GM12878 (cell line): ENCODE data around the gene ARPC1B. TPM values are rescaled to one million over a fixed set of nuclear protein-coding genes. Genes with fewer than 3 reads are reported as not detected.
"Not testable (repeated sequence)": the region's sequence is repeated elsewhere in the genome, so short reads cannot be mapped to it uniquely, and the experiment has no call there.

Source experiments
- ATAC-seq: fragments of 200-7000 bp; cut with Tn5 transposase; 3 replicates; pipeline ENCODE4 v1.9.1; 2020; ENCODE audit warnings: mild to moderate bottlenecking, moderate library complexity
- BruUV-seq: library from RNA; stranded (reverse); fragments of 400-500 nt; replicated peaks from 2 replicates; lab custom pipeline; 2021; lab: Mats Ljungman, UMichigan
- CTCF ChIA-PET: fragments of 300-600 bp; sonication (Branson Sonifier 250); formaldehyde crosslinking; extraction: SDS; loops from one replicate; lab custom pipeline; 2021; ENCODE audit warnings: inconsistent platforms; lab: Yijun Ruan, JAX
- POLR2A ChIA-PET: fragments of 350-600 bp; formaldehyde crosslinking; extraction: SDS; loops from one replicate; lab custom pipeline; 2021; ENCODE audit warnings: inconsistent platforms; lab: Charles Lee
- RAD21 ChIA-PET: fragments of 300-600 bp; sonication (Branson Sonifier 250); formaldehyde crosslinking; loops from one replicate; lab custom pipeline; 2023; ENCODE audit warnings: antibody characterized with exemption; ENCODE audit not compliant: unreplicated experiment; lab: Charles Lee
- SMC1A ChIA-PET: fragments of 300-600 bp; sonication (Branson Sonifier 250); formaldehyde crosslinking; loops from one replicate; lab custom pipeline; 2023; ENCODE audit not compliant: unreplicated experiment, uncharacterized antibody; lab: Charles Lee
- DNase-seq: peaks from one replicate; pipeline ENCODE4 v3.0.0-alpha.2; 2011; ENCODE audit warnings: low read depth, low spot score
- FAIRE-seq: peaks from 3 replicates; lab custom pipeline; 2011; peaks lifted over from hg19 to GRCh38; lab: Jason Lieb, UNC
- H2AFZ ChIP-seq: 2 replicates; pipeline ENCODE4 v1.6.0; 2011; ENCODE audit warnings: low read depth, low read length, control low read depth; ENCODE audit not compliant: control insufficient read depth
- H3K27ac ChIP-seq: 2 replicates; pipeline ENCODE4 v1.5.1; 2011; ENCODE audit warnings: control low read depth; ENCODE audit not compliant: control insufficient read depth, insufficient read depth
- H3K27me3 ChIP-seq, 2 experiments: replicated peaks in 1 of 2; 2 replicates each; pipeline versions ENCODE4 v1.6.0 to v1.6.1; 2011; ENCODE audit warnings: low read length in 1 of 2; ENCODE audit not compliant: control insufficient read depth in 2 of 2, insufficient read depth in 2 of 2
- H3K36me3 ChIP-seq, 2 experiments: 2 replicates each; pipeline ENCODE4 v1.5.1; 2011; ENCODE audit warnings: low read length in 1 of 2; ENCODE audit not compliant: control insufficient read depth in 2 of 2, insufficient read depth in 2 of 2
- H3K4me1 ChIP-seq: 2 replicates; pipeline ENCODE4 v1.6.1; 2011; ENCODE audit warnings: mild to moderate bottlenecking, low read length, moderate library complexity, mixed read lengths; ENCODE audit not compliant: control insufficient read depth, insufficient read depth
- H3K4me2 ChIP-seq: 2 replicates; pipeline ENCODE4 v1.6.0; 2011; ENCODE audit warnings: control low read depth; ENCODE audit not compliant: control insufficient read depth, insufficient read depth
- H3K4me3 ChIP-seq: fragments of 200-600 bp; sonication (generic); 2 replicates; pipeline ENCODE4 v1.5.1; 2016
- H3K79me2 ChIP-seq: 2 replicates; pipeline ENCODE4 v1.6.0; 2011; ENCODE audit warnings: low read length; ENCODE audit not compliant: control insufficient read depth, insufficient read depth
- H3K9ac ChIP-seq: 2 replicates; pipeline ENCODE4 v1.8.0; 2011; ENCODE audit warnings: low read length, control low read depth, mixed read lengths; ENCODE audit not compliant: control insufficient read depth, insufficient read depth
- H3K9me3 ChIP-seq: replicated peaks from 3 replicates; pipeline ENCODE4 v1.5.1; 2011; ENCODE audit warnings: mild to moderate bottlenecking, low read length; ENCODE audit not compliant: control insufficient read depth, insufficient read depth
- H4K20me1 ChIP-seq: 2 replicates; pipeline ENCODE4 v1.6.0; 2011; ENCODE audit not compliant: control insufficient read depth, insufficient read depth
- CREM ChIP-seq: IDR thresholded peaks from 2 replicates; pipeline ENCODE4 v1.6.1; 2014; ENCODE audit warnings: antibody characterized with exemption, low read depth
- POLR2AphosphoS5 ChIP-seq: IDR thresholded peaks from 2 replicates; pipeline ENCODE4 v1.6.1; 2011; ENCODE audit warnings: mild to moderate bottlenecking, low read length, inconsistent platforms
- RBBP5 ChIP-seq: fragments of 200-600 bp; sonication (generic); conservative IDR thresholded peaks from 2 replicates; pipeline ENCODE4 v1.6.1; 2016
- RELA ChIP-seq: fragments of 450-650 bp; IDR thresholded peaks from 2 replicates; pipeline ENCODE4 v1.8.0; 2014; ENCODE audit warnings: borderline replicate concordance; ENCODE audit not compliant: partially characterized antibody
- SMAD1 ChIP-seq: fragments of 450-650 bp; IDR thresholded peaks from 2 replicates; pipeline ENCODE4 v1.6.1; 2018; ENCODE audit warnings: mild to moderate bottlenecking, low read depth; ENCODE audit not compliant: partially characterized antibody
- SREBF2 ChIP-seq: IDR thresholded peaks from 2 replicates; pipeline ENCODE4 v1.6.1; 2012; ENCODE audit warnings: mild to moderate bottlenecking, low read length
- TBL1XR1 ChIP-seq: IDR thresholded peaks from 2 replicates; pipeline ENCODE4 v1.6.1; 2012; ENCODE audit warnings: low read depth, low read length, improper control_type of control experiment
- YY1 ChIP-seq: IDR thresholded peaks from 2 replicates; pipeline ENCODE4 v1.6.1; 2011; ENCODE audit warnings: low read depth, mild to moderate bottlenecking, low read length
- WGBS: methylation state at CpG from one replicate; pipeline ENCODE4 v1.1.6; 2016; ENCODE audit warnings: low lambda C conversion rate; ENCODE audit not compliant: insufficient replicate concordance, insufficient coverage; ENCODE audit errors: missing lambda C conversion rate; 5-methylcytosine and 5-hydroxymethylcytosine counted together
- in situ Hi-C: fragments of 300-500 bp; cut with MboI; formaldehyde crosslinking; loops from 9 replicates; pipeline ENCODE4 v1.14.3; 2018; ENCODE audit warnings: mixed read lengths
- intact Hi-C: fragments of 100-400 bp; cut with micrococcal nuclease; formaldehyde crosslinking; loops from one replicate; pipeline ENCODE4 v1.14.2; 2022; ENCODE audit not compliant: unreplicated experiment
- polyA plus RNA-seq, 11 experiments: library from polyadenylated mRNA; depleted of rRNA in 4 of 11; unstranded in 6 of 11; stranded (reverse) in 5 of 11; fragments of >200 nt; fragmentation: Nextera tagmentation in 4 of 11; fragmentation: Illumina TruSeq in 1 of 11; extraction: Ambion mirVana in 4 of 11; extraction: Trizol in 1 of 11; gene quantifications; 1 replicate in 1 of 11; 2 replicates in 10 of 11; pipeline versions ENCODE4 v1.2.1 to v1.2.3, GENCODE V29; 2011 to 2016; ENCODE audit warnings: inconsistent platforms in 2 of 11, missing spikeins in 2 of 11, low read depth in 1 of 11
- total RNA-seq, 4 experiments: library from RNA; depleted of rRNA in 3 of 4; stranded (reverse); fragments of >200 nt in 3 of 4; fragmentation: Illumina TruSeq in 1 of 4; extraction: Trizol in 1 of 4; gene quantifications; 2 replicates each; pipeline versions ENCODE4 v1.2.1 to v1.2.3, GENCODE V29; 2013 to 2021
- TF ChIP-seq, protein P1 (sequence below): fragments of 450-650 bp; IDR thresholded peaks from 2 replicates; pipeline ENCODE4 v1.6.1; 2017; ENCODE audit warnings: borderline replicate concordance
- TF ChIP-seq, protein P2 (sequence below): IDR thresholded peaks from 2 replicates; pipeline ENCODE4 v1.6.1; 2012; ENCODE audit warnings: low read depth, low read length, improper control_type of control experiment

ARPC1B gene
- total and polyA plus RNA-seq, 10 of the 15 experiments (the other 5 are each of a cell fraction or from before 2014, with no cell fraction given): 14.1 to 762 (median 387) TPM

- CTCF ChIA-PET: interaction anchor here (1.0 to 1.8 kb wide), 5 partner anchors 13 to 58 kb away, joined by 3 to 14 read pairs (median 4); partner anchors contain the start of gene ARPC1B
- BruUV-seq, FAIRE-seq, H3K4me3 ChIP-seq, H3K9me3 ChIP-seq, H3K27me3 ChIP-seq, H4K20me1 ChIP-seq, H2AFZ ChIP-seq, H3K9ac ChIP-seq, in situ Hi-C loops, H3K4me1 ChIP-seq, H3K27ac ChIP-seq, H3K4me2 ChIP-seq, ATAC-seq, DNase-seq: not testable (repeated sequence)
- POLR2A ChIA-PET: interaction anchor here (0.6 to 1.1 kb wide), 3 partner anchors 12 to 633 kb away, joined by 3 to 4 read pairs (median 3); no protein-coding TSS in a partner anchor
- SMC1A ChIA-PET: interaction anchor here (1.0 to 1.2 kb wide), 4 partner anchors 11 to 51 kb away, joined by 3 read pairs; partner anchors contain the start of genes CPSF4 and PTCD1
- intact Hi-C loops: loop anchor here (1.0 kb wide), 1 partner anchor 22 kb away; no protein-coding TSS in a partner anchor
- WGBS: 99% methylated on average over 13 of the region's 14 CpGs
- RAD21 ChIA-PET: interaction anchor here (0.9 kb wide), 1 partner anchor 22 kb away, joined by 3 read pairs; no protein-coding TSS in a partner anchor
- peaks cover 29 to 43% of the 10 kb centered on the region in 2 experiments for H3K36me3 ChIP-seq
- peaks cover 20% of the 10 kb centered on the region for H3K79me2 ChIP-seq
These were observed 12.7 kb downstream of the ARPC1B start for GRCh38 chr7:99387239-99387635.

- Histone ChIP-seq H3K4me3 (no peak overlapping the region), H3K79me2 (peaks cover 17% of the 10 kb centered on the region), H3K9me3 (no peaks in the 10 kb centered on the region), H4K20me1 (no peaks in the 10 kb centered on the region), H3K9ac (no peak overlapping the region), H3K4me2 (no peak overlapping the region), H3K27me3 (no peaks in the 10 kb centered on the region), H3K27ac (no peak overlapping the region), H2AFZ (no peak overlapping the region), H3K36me3 (peaks cover 31 to 48% of the 10 kb centered on the region in 2 experiments), H3K4me1 (peaks cover 4% of the 10 kb centered on the region; the same call in 1 of the 2 replicates)
- intact Hi-C loops (loop anchor here (1.0 kb wide), 1 partner anchor 23 kb away; no protein-coding TSS in a partner anchor), in situ Hi-C loops (no loop called here)
- ChIA-PET SMC1A (interaction anchor here (0.6 to 1.2 kb wide), 2 partner anchors 15 to 27 kb away, joined by 3 read pairs; no protein-coding TSS in a partner anchor), RAD21 (no interaction called here), POLR2A (interaction anchor here (0.6 kb wide), 1 partner anchor 632 kb away, joined by 3 read pairs; no protein-coding TSS in a partner anchor), CTCF (interaction anchor here (1.4 to 1.8 kb wide), 3 partner anchors 13 to 23 kb away, joined by 4 to 14 read pairs (median 6); partner anchors contain the start of gene ARPC1B)
- no peak for ATAC-seq
- no TSS peak for BruUV-seq
- TF ChIP-seq RBBP5 (no peak), POLR2AphosphoS5 (no peak), CREM (no peak), SREBF2 (no peak), SMAD1 (no peak), TBL1XR1 (no peak), YY1 (no peak), RELA (no peak)
- TF ChIP-seq, protein P1, sequence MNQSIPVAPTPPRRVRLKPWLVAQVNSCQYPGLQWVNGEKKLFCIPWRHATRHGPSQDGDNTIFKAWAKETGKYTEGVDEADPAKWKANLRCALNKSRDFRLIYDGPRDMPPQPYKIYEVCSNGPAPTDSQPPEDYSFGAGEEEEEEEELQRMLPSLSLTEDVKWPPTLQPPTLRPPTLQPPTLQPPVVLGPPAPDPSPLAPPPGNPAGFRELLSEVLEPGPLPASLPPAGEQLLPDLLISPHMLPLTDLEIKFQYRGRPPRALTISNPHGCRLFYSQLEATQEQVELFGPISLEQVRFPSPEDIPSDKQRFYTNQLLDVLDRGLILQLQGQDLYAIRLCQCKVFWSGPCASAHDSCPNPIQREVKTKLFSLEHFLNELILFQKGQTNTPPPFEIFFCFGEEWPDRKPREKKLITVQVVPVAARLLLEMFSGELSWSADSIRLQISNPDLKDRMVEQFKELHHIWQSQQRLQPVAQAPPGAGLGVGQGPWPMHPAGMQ: no peak
- TF ChIP-seq, protein P2, sequence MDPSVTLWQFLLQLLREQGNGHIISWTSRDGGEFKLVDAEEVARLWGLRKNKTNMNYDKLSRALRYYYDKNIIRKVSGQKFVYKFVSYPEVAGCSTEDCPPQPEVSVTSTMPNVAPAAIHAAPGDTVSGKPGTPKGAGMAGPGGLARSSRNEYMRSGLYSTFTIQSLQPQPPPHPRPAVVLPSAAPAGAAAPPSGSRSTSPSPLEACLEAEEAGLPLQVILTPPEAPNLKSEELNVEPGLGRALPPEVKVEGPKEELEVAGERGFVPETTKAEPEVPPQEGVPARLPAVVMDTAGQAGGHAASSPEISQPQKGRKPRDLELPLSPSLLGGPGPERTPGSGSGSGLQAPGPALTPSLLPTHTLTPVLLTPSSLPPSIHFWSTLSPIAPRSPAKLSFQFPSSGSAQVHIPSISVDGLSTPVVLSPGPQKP: no peak
- 96% methylated on average over 20 of the region's 20 CpGs for WGBS
- FAIRE-seq: no peak
- DNase-seq: no peak
These were observed 13.4 kb downstream of the ARPC1B start for GRCh38 chr7:99387912-99388311.
